ENCODE results near the gene USP32. TPM values are rescaled to one million over a fixed set of nuclear protein-coding genes. Genes with fewer than 3 reads are reported as not detected.

Gene USP32
- total RNA-seq, 1 experiment from 2014 or later: 103 TPM

DNA sequence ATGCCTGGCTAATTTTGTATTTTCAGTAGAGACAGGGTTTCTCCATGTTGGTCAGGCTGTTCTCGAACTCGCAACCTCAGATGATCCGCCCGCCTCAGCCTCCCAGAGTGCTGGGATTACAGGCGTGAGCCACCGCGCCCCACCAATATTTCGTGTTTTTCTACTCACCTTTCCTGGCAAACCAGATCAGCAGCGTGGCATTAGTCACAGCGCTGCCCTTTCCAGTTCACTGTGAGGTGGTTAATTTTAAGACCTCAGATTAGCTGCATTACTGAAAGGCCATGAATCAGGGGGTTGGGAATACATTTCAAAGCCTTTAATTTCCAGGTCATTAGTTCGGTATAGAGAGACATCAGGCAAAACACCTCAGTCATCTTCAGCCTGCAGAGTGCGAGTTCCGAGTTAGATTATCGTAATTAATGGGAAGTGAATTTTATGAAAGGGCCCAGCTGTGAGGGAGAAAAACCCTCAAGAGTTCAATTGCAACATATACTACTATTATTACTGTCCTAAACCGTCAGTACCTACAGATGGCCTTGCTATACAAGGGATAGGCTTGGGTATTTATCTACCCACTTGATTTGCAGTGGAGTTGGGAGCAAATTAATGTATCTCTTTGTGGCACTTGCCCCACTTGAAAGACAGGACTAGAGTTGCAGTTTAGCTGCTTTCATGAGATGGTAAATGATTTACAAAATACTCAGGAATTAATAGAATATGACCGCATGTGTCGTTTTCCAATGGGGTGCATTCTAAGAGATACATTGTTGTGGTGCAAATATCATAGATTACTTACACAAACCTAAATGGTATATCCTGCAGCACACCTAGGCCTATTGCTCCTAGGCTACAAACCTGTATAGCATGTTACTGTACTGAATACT lies 2.1 kb upstream of the USP32 start (continued):
- TF ChIP-seq TEAD4 (CRISPR knock-in tag; IDR thresholded peaks at IDR 0.05): no peak

DNA sequence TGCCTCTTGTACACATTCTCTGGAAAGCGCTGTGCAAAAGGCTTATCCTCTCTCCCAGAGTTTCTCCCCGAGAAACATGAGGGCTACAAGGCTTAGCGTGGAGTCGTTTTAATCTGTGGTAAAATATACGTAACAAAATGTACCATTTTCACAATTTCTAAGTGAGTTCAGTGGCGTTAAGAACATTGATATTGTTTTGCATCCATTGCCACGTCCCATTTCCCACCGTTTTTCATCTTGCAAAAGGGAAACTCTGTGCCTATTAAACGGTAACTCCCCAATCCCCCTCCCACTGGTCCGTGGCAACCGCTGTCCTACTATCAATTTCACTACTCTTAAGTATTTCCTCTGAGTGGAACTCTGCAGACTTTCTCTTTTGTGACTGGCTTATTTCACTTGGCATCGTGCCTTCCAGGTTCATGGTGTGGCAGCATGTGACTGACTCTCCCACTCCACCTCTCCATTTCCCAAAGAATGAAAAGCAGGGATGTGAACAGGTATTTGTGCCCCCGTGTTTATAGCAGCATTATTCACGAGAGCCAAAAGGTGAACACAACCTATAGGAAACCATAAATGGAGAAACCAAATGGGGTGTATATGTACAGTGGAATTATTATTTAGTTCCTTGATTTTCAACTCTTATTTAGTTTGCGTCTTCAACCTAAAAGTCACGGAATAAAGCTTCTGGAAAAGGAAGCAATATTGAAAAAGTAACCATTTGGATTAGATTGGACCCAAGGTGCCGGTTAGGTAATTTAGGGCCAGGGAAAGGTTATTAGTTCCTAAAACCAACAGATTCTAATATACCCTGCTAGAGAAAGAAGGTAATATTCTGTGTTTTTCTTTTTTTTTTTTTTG lies 1.1 kb upstream of the USP32 start:
- no peak for ATAC-seq
- DNase-seq (ENCODE audit: low spot score): no peak
- peak overlapping the region; percentile 98 for H3K27ac Mint-ChIP-seq
- no peaks in the 10 kb centered on the region for H3K9me3 Mint-ChIP-seq
- H3K4me1 Mint-ChIP-seq: peaks cover 39% of the 10 kb centered on the region
- POLR2A ChIA-PET: interaction anchor here (1.1 to 1.3 kb wide), 2 partner anchors 20 to 125 kb away, joined by 3 read pairs; no protein-coding TSS in a partner anchor
- TF ChIP-seq ZNF138 (CRISPR knock-in tag; conservative IDR thresholded peaks at IDR 0.05) (no peak), ZNF232 (CRISPR knock-in tag; IDR thresholded peaks at IDR 0.05) (0 out of 2 replicates have a peak, but pooled peaks have one; percentile 61)
- TF ChIP-seq, protein P1, sequence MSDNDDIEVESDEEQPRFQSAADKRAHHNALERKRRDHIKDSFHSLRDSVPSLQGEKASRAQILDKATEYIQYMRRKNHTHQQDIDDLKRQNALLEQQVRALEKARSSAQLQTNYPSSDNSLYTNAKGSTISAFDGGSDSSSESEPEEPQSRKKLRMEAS (CRISPR knock-in tag; IDR thresholded peaks at IDR 0.05): peak; percentile 58
- TF ChIP-seq, protein P2, sequence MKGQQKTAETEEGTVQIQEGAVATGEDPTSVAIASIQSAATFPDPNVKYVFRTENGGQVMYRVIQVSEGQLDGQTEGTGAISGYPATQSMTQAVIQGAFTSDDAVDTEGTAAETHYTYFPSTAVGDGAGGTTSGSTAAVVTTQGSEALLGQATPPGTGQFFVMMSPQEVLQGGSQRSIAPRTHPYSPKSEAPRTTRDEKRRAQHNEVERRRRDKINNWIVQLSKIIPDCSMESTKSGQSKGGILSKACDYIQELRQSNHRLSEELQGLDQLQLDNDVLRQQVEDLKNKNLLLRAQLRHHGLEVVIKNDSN (CRISPR knock-in tag; IDR thresholded peaks at IDR 0.05): peak; percentile 52; the same call in 1 of the 2 replicates
- peak overlapping the region; percentile 98 for H3K4me3 Mint-ChIP-seq
- no peaks in the 10 kb centered on the region for H3K36me3 Mint-ChIP-seq
- no peaks in the 10 kb centered on the region for H3K27me3 Mint-ChIP-seq (ENCODE audit: low read depth)
- CTCF ChIA-PET: interaction anchor here (1.2 to 1.3 kb wide), 3 partner anchors 8 to 210 kb away, joined by 3 to 5 read pairs (median 3); no protein-coding TSS in a partner anchor

DNA sequence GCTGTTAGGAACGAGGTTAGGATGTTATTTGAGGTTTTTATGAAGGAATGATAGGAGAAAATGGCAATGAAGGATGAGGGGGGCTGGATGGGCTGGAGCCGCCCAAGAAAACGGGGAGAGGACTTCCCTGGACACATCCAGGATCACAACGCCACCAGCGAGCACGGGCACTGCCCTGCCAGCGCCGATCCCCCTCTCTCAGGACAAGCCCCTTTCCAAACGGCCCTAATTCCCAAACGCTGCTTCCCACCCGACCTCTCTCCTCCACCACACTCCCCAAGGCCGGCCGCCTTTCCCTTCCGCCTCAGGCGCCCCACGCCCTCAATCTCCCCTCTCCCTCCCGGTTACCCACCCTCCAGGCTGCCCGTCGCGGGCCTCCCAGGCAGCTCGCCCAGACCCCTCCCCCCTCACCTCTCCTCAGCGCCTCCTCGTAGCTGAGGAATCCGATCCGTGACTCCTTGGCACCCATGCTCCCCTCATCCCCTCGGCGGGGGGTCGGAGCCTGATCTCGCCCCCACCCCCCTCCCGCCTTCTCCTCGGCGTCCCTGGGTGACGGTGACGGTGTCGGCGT lies 377 bp downstream of the USP32 start:
- DNase-seq (ENCODE audit: low spot score) (peak; percentile 65), ATAC-seq (peak; percentile 50)
- peaks cover 52% of the 10 kb centered on the region for H3K4me1 Mint-ChIP-seq
- CTCF ChIA-PET: interaction anchor here (0.6 to 1.3 kb wide), 8 partner anchors 8 to 211 kb away, joined by 3 to 10 read pairs (median 3); no protein-coding TSS in a partner anchor
- peak overlapping the region; percentile 98 for H3K4me3 Mint-ChIP-seq
- no peaks in the 10 kb centered on the region for H3K36me3 Mint-ChIP-seq
- no peaks in the 10 kb centered on the region for H3K27me3 Mint-ChIP-seq (ENCODE audit: low read depth)
- H3K27ac Mint-ChIP-seq: peak overlapping the region; percentile 93
- H3K9me3 Mint-ChIP-seq: no peaks in the 10 kb centered on the region
- POLR2A ChIA-PET: interaction anchor here (0.5 to 1.4 kb wide), 4 partner anchors 21 to 254 kb away, joined by 3 to 7 read pairs (median 3); partner anchors contain the start of gene PPM1D
- TF ChIP-seq ZNF423 (CRISPR knock-in tag; IDR thresholded peaks at IDR 0.05) (peak; percentile 60), SMAD3 (CRISPR knock-in tag; IDR thresholded peaks at IDR 0.05; ENCODE audit: borderline replicate concordance) (0 out of 2 replicates have a peak, but pooled peaks have one; percentile 41), NR2C2 (CRISPR knock-in tag; IDR thresholded peaks at IDR 0.05) (no peak), NFE2L1 (CRISPR knock-in tag; IDR thresholded peaks at IDR 0.05) (peak; percentile 9; the same call in 1 of the 2 replicates), IRF2 (CRISPR knock-in tag; IDR thresholded peaks at IDR 0.05; ENCODE audit: borderline replicate concordance, low read depth) (no peak), FOXP1 (CRISPR knock-in tag; IDR thresholded peaks at IDR 0.05; ENCODE audit: borderline replicate concordance) (no peak)
- TF ChIP-seq, protein P3, sequence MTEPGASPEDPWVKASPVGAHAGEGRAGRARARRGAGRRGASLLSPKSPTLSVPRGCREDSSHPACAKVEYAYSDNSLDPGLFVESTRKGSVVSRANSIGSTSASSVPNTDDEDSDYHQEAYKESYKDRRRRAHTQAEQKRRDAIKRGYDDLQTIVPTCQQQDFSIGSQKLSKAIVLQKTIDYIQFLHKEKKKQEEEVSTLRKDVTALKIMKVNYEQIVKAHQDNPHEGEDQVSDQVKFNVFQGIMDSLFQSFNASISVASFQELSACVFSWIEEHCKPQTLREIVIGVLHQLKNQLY (CRISPR knock-in tag; IDR thresholded peaks at IDR 0.05): no peak
- TF ChIP-seq, protein P4, sequence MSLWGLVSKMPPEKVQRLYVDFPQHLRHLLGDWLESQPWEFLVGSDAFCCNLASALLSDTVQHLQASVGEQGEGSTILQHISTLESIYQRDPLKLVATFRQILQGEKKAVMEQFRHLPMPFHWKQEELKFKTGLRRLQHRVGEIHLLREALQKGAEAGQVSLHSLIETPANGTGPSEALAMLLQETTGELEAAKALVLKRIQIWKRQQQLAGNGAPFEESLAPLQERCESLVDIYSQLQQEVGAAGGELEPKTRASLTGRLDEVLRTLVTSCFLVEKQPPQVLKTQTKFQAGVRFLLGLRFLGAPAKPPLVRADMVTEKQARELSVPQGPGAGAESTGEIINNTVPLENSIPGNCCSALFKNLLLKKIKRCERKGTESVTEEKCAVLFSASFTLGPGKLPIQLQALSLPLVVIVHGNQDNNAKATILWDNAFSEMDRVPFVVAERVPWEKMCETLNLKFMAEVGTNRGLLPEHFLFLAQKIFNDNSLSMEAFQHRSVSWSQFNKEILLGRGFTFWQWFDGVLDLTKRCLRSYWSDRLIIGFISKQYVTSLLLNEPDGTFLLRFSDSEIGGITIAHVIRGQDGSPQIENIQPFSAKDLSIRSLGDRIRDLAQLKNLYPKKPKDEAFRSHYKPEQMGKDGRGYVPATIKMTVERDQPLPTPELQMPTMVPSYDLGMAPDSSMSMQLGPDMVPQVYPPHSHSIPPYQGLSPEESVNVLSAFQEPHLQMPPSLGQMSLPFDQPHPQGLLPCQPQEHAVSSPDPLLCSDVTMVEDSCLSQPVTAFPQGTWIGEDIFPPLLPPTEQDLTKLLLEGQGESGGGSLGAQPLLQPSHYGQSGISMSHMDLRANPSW (CRISPR knock-in tag; conservative IDR thresholded peaks at IDR 0.05; ENCODE audit: low read depth): no peak
- TF ChIP-seq, protein P5, sequence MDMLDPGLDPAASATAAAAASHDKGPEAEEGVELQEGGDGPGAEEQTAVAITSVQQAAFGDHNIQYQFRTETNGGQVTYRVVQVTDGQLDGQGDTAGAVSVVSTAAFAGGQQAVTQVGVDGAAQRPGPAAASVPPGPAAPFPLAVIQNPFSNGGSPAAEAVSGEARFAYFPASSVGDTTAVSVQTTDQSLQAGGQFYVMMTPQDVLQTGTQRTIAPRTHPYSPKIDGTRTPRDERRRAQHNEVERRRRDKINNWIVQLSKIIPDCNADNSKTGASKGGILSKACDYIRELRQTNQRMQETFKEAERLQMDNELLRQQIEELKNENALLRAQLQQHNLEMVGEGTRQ (CRISPR knock-in tag; IDR thresholded peaks at IDR 0.05): no peak
- TF ChIP-seq, protein P6, sequence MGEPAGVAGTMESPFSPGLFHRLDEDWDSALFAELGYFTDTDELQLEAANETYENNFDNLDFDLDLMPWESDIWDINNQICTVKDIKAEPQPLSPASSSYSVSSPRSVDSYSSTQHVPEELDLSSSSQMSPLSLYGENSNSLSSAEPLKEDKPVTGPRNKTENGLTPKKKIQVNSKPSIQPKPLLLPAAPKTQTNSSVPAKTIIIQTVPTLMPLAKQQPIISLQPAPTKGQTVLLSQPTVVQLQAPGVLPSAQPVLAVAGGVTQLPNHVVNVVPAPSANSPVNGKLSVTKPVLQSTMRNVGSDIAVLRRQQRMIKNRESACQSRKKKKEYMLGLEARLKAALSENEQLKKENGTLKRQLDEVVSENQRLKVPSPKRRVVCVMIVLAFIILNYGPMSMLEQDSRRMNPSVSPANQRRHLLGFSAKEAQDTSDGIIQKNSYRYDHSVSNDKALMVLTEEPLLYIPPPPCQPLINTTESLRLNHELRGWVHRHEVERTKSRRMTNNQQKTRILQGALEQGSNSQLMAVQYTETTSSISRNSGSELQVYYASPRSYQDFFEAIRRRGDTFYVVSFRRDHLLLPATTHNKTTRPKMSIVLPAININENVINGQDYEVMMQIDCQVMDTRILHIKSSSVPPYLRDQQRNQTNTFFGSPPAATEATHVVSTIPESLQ (CRISPR knock-in tag; IDR thresholded peaks at IDR 0.05): no peak
- TF ChIP-seq, protein P7, sequence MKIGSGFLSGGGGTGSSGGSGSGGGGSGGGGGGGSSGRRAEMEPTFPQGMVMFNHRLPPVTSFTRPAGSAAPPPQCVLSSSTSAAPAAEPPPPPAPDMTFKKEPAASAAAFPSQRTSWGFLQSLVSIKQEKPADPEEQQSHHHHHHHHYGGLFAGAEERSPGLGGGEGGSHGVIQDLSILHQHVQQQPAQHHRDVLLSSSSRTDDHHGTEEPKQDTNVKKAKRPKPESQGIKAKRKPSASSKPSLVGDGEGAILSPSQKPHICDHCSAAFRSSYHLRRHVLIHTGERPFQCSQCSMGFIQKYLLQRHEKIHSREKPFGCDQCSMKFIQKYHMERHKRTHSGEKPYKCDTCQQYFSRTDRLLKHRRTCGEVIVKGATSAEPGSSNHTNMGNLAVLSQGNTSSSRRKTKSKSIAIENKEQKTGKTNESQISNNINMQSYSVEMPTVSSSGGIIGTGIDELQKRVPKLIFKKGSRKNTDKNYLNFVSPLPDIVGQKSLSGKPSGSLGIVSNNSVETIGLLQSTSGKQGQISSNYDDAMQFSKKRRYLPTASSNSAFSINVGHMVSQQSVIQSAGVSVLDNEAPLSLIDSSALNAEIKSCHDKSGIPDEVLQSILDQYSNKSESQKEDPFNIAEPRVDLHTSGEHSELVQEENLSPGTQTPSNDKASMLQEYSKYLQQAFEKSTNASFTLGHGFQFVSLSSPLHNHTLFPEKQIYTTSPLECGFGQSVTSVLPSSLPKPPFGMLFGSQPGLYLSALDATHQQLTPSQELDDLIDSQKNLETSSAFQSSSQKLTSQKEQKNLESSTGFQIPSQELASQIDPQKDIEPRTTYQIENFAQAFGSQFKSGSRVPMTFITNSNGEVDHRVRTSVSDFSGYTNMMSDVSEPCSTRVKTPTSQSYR (CRISPR knock-in tag; IDR thresholded peaks at IDR 0.05): peak; percentile 67; the same call in 1 of the 2 replicates

Measured in WTC11 (cell line).